DOHH2 (cell line): Measurements from ENCODE around the gene PDHX.

Source experiments
- CTCF ChIP-seq: fragments of 200-600 bp; sonication (generic); IDR thresholded peaks from one replicate; pipeline ENCODE4 v1.5.1; 2014; ENCODE audit warnings: antibody characterized with exemption, mild to moderate bottlenecking, low read depth, low read length; ENCODE audit not compliant: poor library complexity, severe bottlenecking
- EZH2phosphoT487 ChIP-seq: fragments of 200-600 bp; sonication (generic); IDR thresholded peaks from 2 replicates; pipeline ENCODE4 v1.6.1; 2017; ENCODE audit warnings: borderline replicate concordance, mild to moderate bottlenecking, antibody characterized with exemption, low read length, moderate library complexity, mixed read lengths

DNA sequence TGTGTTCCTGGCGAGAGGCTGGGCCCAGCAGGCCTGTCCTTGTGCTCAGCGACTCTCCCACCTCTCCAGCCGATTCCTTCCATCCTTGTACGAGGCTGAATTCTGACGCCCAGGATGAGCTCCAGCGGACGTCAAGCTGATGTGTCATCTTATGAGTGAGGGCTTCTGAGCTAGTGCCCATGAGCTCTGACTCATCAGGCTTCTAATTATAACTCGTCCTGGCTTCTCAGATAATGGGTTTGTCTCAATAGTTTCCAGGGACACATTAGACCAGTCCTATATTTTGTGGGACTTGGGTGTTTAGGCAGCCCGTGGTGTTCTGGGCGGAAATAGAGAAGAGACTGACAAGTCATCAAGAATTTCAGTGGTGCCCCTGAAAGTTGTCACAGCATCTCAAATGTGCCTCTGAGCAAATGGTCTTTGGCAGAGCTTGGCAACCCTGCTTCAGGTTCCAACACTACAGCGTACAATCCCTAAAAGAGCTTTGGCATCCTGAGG is 114.3 kb downstream of the PDHX start:
- TF ChIP-seq CTCF = no peak
- TF ChIP-seq EZH2phosphoT487 = no peak
